IMR-90 (cell line): ENCODE results near the gene RALA. TPM values are rescaled to one million over a fixed set of nuclear protein-coding genes. Genes with fewer than 3 reads are reported as not detected.
A peak's percentile ranks its signal among the peaks of the same experiment; 100 is the strongest.

Source experiments
- ATAC-seq: fragments of 200-7000 bp; cut with Tn5 transposase; 2 replicates; pipeline ENCODE4 v1.9.1; 2020; ENCODE audit warnings: low read depth, mild to moderate bottlenecking, moderate library complexity
- BruUV-seq: library from RNA; stranded (reverse); fragments of 400-500 nt; replicated peaks from 2 replicates; lab custom pipeline; 2021; lab: Mats Ljungman, UMichigan
- CTCF ChIA-PET: fragments of 300-600 bp; formaldehyde crosslinking; extraction: SDS; loops from one replicate; lab custom pipeline; 2021; ENCODE audit warnings: antibody characterized with exemption; lab: Yijun Ruan, JAX
- POLR2A ChIA-PET: fragments of 300-600 bp; sonication (Branson Sonifier 250); formaldehyde crosslinking; loops from one replicate; lab custom pipeline; 2022; ENCODE audit warnings: antibody characterized with exemption; ENCODE audit not compliant: unreplicated experiment; lab: Charles Lee
- DNase-seq: peaks from one replicate; pipeline ENCODE4 v3.0.0; 2013
- H2AFZ ChIP-seq: replicated peaks from 2 replicates; pipeline ENCODE3; 2013; ENCODE audit warnings: low read length, mild to moderate bottlenecking; ENCODE audit not compliant: poor library complexity
- H2AK5ac ChIP-seq: 2 replicates; pipeline ENCODE4 v1.6.1; 2013; ENCODE audit warnings: low read depth, low read length, inconsistent platforms
- H2AK9ac ChIP-seq: replicated peaks from 2 replicates; pipeline ENCODE3; 2013; ENCODE audit warnings: mild to moderate bottlenecking, low read depth, low read length, moderate library complexity; ENCODE audit not compliant: poor library complexity
- H2BK120ac ChIP-seq: 2 replicates; pipeline ENCODE4 v1.6.1; 2013; ENCODE audit warnings: low read depth, low read length, inconsistent platforms
- H2BK15ac ChIP-seq: 3 replicates; pipeline ENCODE4 v1.6.1; 2013; ENCODE audit warnings: low read depth, low read length, inconsistent platforms
- H2BK20ac ChIP-seq: 2 replicates; pipeline ENCODE4 v1.6.1; 2013; ENCODE audit warnings: low read depth, mild to moderate bottlenecking, inconsistent platforms, low read length, moderate library complexity
- H2BK5ac ChIP-seq: 2 replicates; pipeline ENCODE4 v1.6.1; 2013; ENCODE audit warnings: mild to moderate bottlenecking, low read depth, low read length, inconsistent platforms; ENCODE audit not compliant: poor library complexity, severe bottlenecking
- H3K14ac ChIP-seq: replicated peaks from 2 replicates; pipeline ENCODE4 v1.6.1; 2013; ENCODE audit warnings: low read depth, low read length, inconsistent platforms
- H3K18ac ChIP-seq: 2 replicates; pipeline ENCODE4 v1.6.1; 2013; ENCODE audit warnings: low read depth, low read length, control low read depth
- H3K23ac ChIP-seq: 2 replicates; pipeline ENCODE4 v1.6.1; 2013; ENCODE audit warnings: low read depth, low read length, inconsistent platforms
- H3K27ac ChIP-seq: 2 replicates; pipeline ENCODE4 v1.5.1; 2013; ENCODE audit warnings: mild to moderate bottlenecking, control low read depth, low read length; ENCODE audit not compliant: insufficient read depth
- H3K27me3 ChIP-seq: 2 replicates; pipeline ENCODE4 v1.6.1; 2013; ENCODE audit warnings: low read length; ENCODE audit not compliant: control insufficient read depth, insufficient read depth
- H3K36me3 ChIP-seq: 2 replicates; pipeline ENCODE4 v1.6.1; 2013; ENCODE audit warnings: low read length, mixed read lengths; ENCODE audit not compliant: control insufficient read depth, insufficient read depth
- H3K4ac ChIP-seq: 2 replicates; pipeline ENCODE4 v1.6.1; 2013; ENCODE audit warnings: low read depth, low read length, inconsistent platforms
- H3K4me1 ChIP-seq: 2 replicates; pipeline ENCODE4 v1.6.1; 2013; ENCODE audit warnings: low read length, mixed read lengths; ENCODE audit not compliant: control insufficient read depth, insufficient read depth
- H3K4me2 ChIP-seq: 2 replicates; pipeline ENCODE4 v1.6.1; 2013; ENCODE audit warnings: low read depth, mild to moderate bottlenecking, control low read depth, low read length, moderate library complexity
- H3K4me3 ChIP-seq: 2 replicates; pipeline ENCODE4 v1.5.1; 2013; ENCODE audit warnings: low read depth, mild to moderate bottlenecking, control low read depth, low read length, moderate library complexity; ENCODE audit not compliant: insufficient read depth
- H3K56ac ChIP-seq: 2 replicates; pipeline ENCODE4 v1.6.1; 2013; ENCODE audit warnings: low read length, inconsistent platforms; ENCODE audit not compliant: insufficient read depth; ENCODE audit errors: extremely low read depth
- H3K79me1 ChIP-seq, 2 experiments: 2 replicates each; pipeline ENCODE4 v1.6.1; 2013; ENCODE audit warnings: low read length in 2 of 2, inconsistent platforms in 1 of 2, low read depth in 1 of 2
- H3K9ac ChIP-seq: 2 replicates; pipeline ENCODE4 v1.6.1; 2013; ENCODE audit warnings: low read depth, low read length, control low read depth
- H3K9me1 ChIP-seq: 2 replicates; pipeline ENCODE4 v1.6.1; 2013; ENCODE audit warnings: low read length, inconsistent platforms; ENCODE audit not compliant: insufficient read depth
- H3K9me3 ChIP-seq: 2 replicates; pipeline ENCODE4 v1.6.1; 2013; ENCODE audit warnings: low read length; ENCODE audit not compliant: control insufficient read depth, insufficient read depth
- H4K20me1 ChIP-seq: 2 replicates; pipeline ENCODE4 v1.6.1; 2013; ENCODE audit warnings: low read length, inconsistent platforms; ENCODE audit not compliant: insufficient read depth
- H4K5ac ChIP-seq: 2 replicates; pipeline ENCODE4 v1.6.1; 2013; ENCODE audit warnings: mild to moderate bottlenecking, low read depth, low read length, control low read depth
- H4K8ac ChIP-seq, 2 experiments: 2 replicates each; pipeline ENCODE4 v1.6.1; 2013; ENCODE audit warnings: low read depth in 2 of 2, low read length in 2 of 2, control low read depth in 1 of 2, inconsistent platforms in 1 of 2
- H4K91ac ChIP-seq: 2 replicates; pipeline ENCODE4 v1.6.1; 2013; ENCODE audit warnings: low read depth, low read length, inconsistent platforms; ENCODE audit not compliant: insufficient read depth
- CEBPB ChIP-seq: IDR thresholded peaks from 2 replicates; pipeline ENCODE4 v1.6.1; 2012; ENCODE audit warnings: low read depth, low read length, improper control_type of control experiment
- CHD1 ChIP-seq: IDR thresholded peaks from 2 replicates; pipeline ENCODE4 v1.6.1; 2012; ENCODE audit warnings: low read depth, low read length, improper control_type of control experiment
- MAFK ChIP-seq: IDR thresholded peaks from 2 replicates; pipeline ENCODE4 v1.6.1; 2012; ENCODE audit warnings: low read depth, low read length, improper control_type of control experiment
- POLR2A ChIP-seq: IDR thresholded peaks from 2 replicates; pipeline ENCODE4 v1.6.1; 2012; ENCODE audit warnings: mild to moderate bottlenecking, low read depth, low read length
- RAD21 ChIP-seq: IDR thresholded peaks from 2 replicates; pipeline ENCODE4 v1.6.1; 2012; ENCODE audit warnings: low read length, improper control_type of control experiment
- RFX5 ChIP-seq: IDR thresholded peaks from 2 replicates; pipeline ENCODE4 v1.8.0; 2012; ENCODE audit warnings: low read depth, mild to moderate bottlenecking, low read length, moderate library complexity
- SMC3 ChIP-seq: fragments of 150-350 bp; IDR thresholded peaks from 2 replicates; pipeline ENCODE4 v1.6.1; 2016; ENCODE audit warnings: low read depth, mild to moderate bottlenecking, antibody characterized with exemption, low read length, moderate library complexity
- WGBS, 2 experiments: methylation state at CpG; one replicate each; pipeline versions ENCODE4 v1.1.5 to v1.1.7; 2013; ENCODE audit warnings: missing lambda C conversion rate in 2 of 2; ENCODE audit not compliant: insufficient read length in 1 of 2; ENCODE audit errors: extremely low coverage in 2 of 2; 5-methylcytosine and 5-hydroxymethylcytosine counted together
- dilution Hi-C: fragments of 300-500 bp; cut with HindIII; formaldehyde crosslinking; loops from one replicate; pipeline ENCODE4 v1.14.3; 2018; ENCODE audit warnings: low sequenced_read_pairs; ENCODE audit not compliant: unreplicated experiment
- in situ Hi-C: fragments of 300-500 bp; cut with MboI; formaldehyde crosslinking; loops from 3 replicates; pipeline ENCODE4 v1.14.3; 2019; ENCODE audit warnings: low sequenced_read_pairs, inconsistent platforms, mixed read lengths
- intact Hi-C: fragments of 100-400 bp; cut with micrococcal nuclease; formaldehyde crosslinking; loops from 2 replicates; pipeline ENCODE4 v1.10.0; 2022
- polyA plus RNA-seq, 3 experiments: library from polyadenylated mRNA; depleted of rRNA; stranded (reverse); fragments of >200 nt; gene quantifications; 2 replicates each; pipeline ENCODE4 v1.2.3, GENCODE V29; 2012; ENCODE audit warnings: low replicate concordance in 1 of 3
- total RNA-seq: library from RNA; depleted of rRNA; stranded (reverse); fragments of >200 nt; gene quantifications from 2 replicates; pipeline ENCODE4 v1.2.3, GENCODE V29; 2012
- TF ChIP-seq, protein P1 (sequence below): fragments of 150-350 bp; IDR thresholded peaks from 2 replicates; pipeline ENCODE4 v1.6.1; 2017; ENCODE audit warnings: mild to moderate bottlenecking, antibody characterized with exemption, low read length, low read depth

Gene RALA
- total and polyA plus RNA-seq, 2 of the 4 experiments (the other 2 are of a cell fraction): 7.7 to 20.5 TPM

DNA sequence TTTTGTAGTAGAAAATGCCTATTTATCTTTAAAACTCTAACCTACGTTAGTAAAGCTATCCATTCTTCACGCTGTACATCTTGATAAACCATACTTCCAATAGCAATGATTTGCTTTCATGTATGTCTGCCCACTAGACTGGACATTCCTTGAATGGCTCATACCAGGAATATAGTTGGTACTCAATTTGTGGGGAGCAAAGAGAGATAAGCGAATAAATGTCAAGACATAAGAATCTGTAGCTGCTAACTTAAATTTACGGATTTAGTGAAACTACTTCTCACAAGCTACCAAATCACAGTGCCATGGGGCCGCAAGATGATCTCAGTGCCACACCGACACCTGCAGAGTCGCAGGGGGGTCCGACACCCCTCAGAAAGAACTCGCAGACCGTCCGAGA, 763 bp upstream of the RALA start:
- H4K20me1 ChIP-seq: peaks cover 24% of the 10 kb centered on the region; the same call in 1 of the 2 replicates
- intact Hi-C loops (loop anchor here (1.0 kb wide), 2 partner anchors 80 to 111 kb away; no protein-coding TSS in a partner anchor), in situ Hi-C loops (no loop called here), dilution Hi-C loops (no loop called here)
- no peaks in the 10 kb centered on the region for H3K27me3 ChIP-seq
- H4K91ac ChIP-seq: peak overlapping the region; percentile 81
- H3K9ac ChIP-seq: peak overlapping the region; percentile 81
- peak overlapping the region; percentile 95 for H4K8ac ChIP-seq
- H3K4ac ChIP-seq: peak overlapping the region; percentile 96
- peaks cover 17 to 34% of the 10 kb centered on the region in 2 experiments; a peak in 3 of 4 replicates for H3K79me1 ChIP-seq
- peak overlapping the region; percentile 98 for H4K5ac ChIP-seq
- peak overlapping the region; percentile 91 for H2AFZ ChIP-seq
- peak overlapping the region; percentile 86 for H3K14ac ChIP-seq
- ATAC-seq (no peak), DNase-seq (no peak)
- peak overlapping the region; percentile 98 for H2AK9ac ChIP-seq
- H2BK20ac ChIP-seq: peak overlapping the region; percentile 22; the same call in 1 of the 2 replicates
- peaks cover 9% of the 10 kb centered on the region; the same call in 1 of the 2 replicates for H3K4me1 ChIP-seq
- H3K23ac ChIP-seq: peak overlapping the region; percentile 77
- CTCF ChIA-PET: interaction anchor here (0.5 to 1.3 kb wide), 5 partner anchors 11 to 1969 kb away, joined by 3 to 5 read pairs (median 3); no protein-coding TSS in a partner anchor
- peak overlapping the region; percentile 67 for H3K4me3 ChIP-seq
- H2AK5ac ChIP-seq: peak overlapping the region; percentile 84
- peak overlapping the region; percentile 87 for H3K27ac ChIP-seq
- H3K18ac ChIP-seq: peak overlapping the region; percentile 89
- WGBS, 2 experiments: no CpG with 5 or more reads among the region's 11 CpGs
- H3K9me3 ChIP-seq: no peaks in the 10 kb centered on the region
- TSS peak; percentile 82 for BruUV-seq
- H3K56ac ChIP-seq: peak overlapping the region; percentile 83
- H3K9me1 ChIP-seq: peaks cover 6% of the 10 kb centered on the region
- H2BK120ac ChIP-seq: peak overlapping the region; percentile 86
- H2BK5ac ChIP-seq: peak overlapping the region; percentile 92
- H3K36me3 ChIP-seq: no peaks in the 10 kb centered on the region
- TF ChIP-seq CHD1 (no peak), CEBPB (no peak), POLR2A (no peak), RAD21 (no peak), RFX5 (no peak), SMC3 (no peak), MAFK (no peak)
- TF ChIP-seq, protein P1, sequence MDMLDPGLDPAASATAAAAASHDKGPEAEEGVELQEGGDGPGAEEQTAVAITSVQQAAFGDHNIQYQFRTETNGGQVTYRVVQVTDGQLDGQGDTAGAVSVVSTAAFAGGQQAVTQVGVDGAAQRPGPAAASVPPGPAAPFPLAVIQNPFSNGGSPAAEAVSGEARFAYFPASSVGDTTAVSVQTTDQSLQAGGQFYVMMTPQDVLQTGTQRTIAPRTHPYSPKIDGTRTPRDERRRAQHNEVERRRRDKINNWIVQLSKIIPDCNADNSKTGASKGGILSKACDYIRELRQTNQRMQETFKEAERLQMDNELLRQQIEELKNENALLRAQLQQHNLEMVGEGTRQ: no peak
- POLR2A ChIA-PET: interaction anchor here (0.6 to 0.8 kb wide), 2 partner anchors 126 to 132 kb away, joined by 5 read pairs; no protein-coding TSS in a partner anchor
- H3K4me2 ChIP-seq: peak overlapping the region; percentile 96
- peak overlapping the region; percentile 89; the same call in 2 of the 3 replicates for H2BK15ac ChIP-seq
